GM12891 (cell line): ENCODE results near the gene COPRS.

Source experiments
- PAX5 ChIP-seq: IDR thresholded peaks from 2 replicates; pipeline ENCODE4 v1.6.1; 2011; ENCODE audit warnings: low read length, moderate library complexity, mild to moderate bottlenecking; ENCODE audit not compliant: insufficient read depth, severe bottlenecking
- POLR2A ChIP-seq: IDR thresholded peaks from 2 replicates; pipeline ENCODE4 v1.6.1; 2011; ENCODE audit warnings: low read depth, low read length, control low read depth
- POLR2AphosphoS5 ChIP-seq: IDR thresholded peaks from 2 replicates; pipeline ENCODE4 v1.6.1; 2011; ENCODE audit warnings: low read depth, low read length, control low read depth
- POU2F2 ChIP-seq: IDR thresholded peaks from 2 replicates; pipeline ENCODE4 v1.6.1; 2011; ENCODE audit warnings: low read depth, mild to moderate bottlenecking, control low read depth, low read length, moderate library complexity
- SPI1 ChIP-seq: IDR thresholded peaks from 2 replicates; pipeline ENCODE4 v1.6.1; 2011; ENCODE audit warnings: low read depth, low read length, control low read depth
- TAF1 ChIP-seq: IDR thresholded peaks from 2 replicates; pipeline ENCODE4 v1.6.1; 2011; ENCODE audit warnings: low read depth, low read length, control low read depth

- TF ChIP-seq POU2F2: no peak
- TF ChIP-seq POLR2AphosphoS5: no peak
- no peak for TF ChIP-seq POLR2A
- TF ChIP-seq SPI1: no peak
- no peak for TF ChIP-seq TAF1
- no peak for TF ChIP-seq PAX5
Observed at GRCh38 chr17:31858642-31859486, at the start of gene COPRS.
